ENCODE data around the gene SYTL2.
A peak's percentile ranks its signal among the peaks of the same experiment; 100 is the strongest.

Gene SYTL2

DNA sequence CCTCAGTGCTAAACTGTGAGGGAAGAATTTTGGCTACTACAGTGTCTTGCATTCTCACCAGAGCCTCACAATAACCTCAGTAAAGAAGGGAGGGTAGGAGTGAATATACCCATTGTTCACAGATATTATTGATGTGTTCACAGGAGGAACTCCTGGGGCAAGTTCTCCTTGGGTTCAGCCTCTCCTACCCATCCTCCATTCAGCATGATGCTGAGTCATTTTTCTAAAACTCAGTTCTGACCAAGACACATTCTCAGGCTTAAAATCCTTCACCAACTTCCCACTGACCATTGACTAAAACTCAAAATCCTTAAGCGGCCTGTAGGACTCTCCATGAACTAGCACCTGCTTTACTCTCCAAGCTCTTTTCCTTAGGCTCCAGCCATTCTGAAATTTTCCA lies 48.7 kb downstream of the SYTL2 start:
- no peak for DNase-seq (ENCODE audit: low read depth in 2 of 2)

DNA sequence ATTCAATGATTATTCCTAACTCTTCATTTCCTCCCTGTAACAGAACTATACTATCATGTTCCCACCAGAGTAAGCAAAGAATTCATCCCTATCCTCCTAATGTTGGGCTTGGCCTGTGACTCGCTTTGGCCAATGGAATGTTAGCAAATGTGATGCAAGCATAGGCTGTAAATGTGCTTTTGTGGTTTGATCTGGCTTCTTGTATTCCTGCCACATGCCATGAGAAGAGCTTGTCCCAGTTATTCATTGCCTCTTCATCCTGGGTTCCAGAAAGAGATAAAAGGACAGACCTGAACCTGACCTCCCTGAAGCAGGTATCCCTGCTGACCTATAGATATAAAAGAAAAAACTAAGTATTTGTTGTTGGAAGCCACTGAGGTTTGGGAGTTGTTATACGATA lies 51.0 kb downstream of the SYTL2 start:
- no peak for DNase-seq (ENCODE audit: low read depth in 2 of 2)

DNA sequence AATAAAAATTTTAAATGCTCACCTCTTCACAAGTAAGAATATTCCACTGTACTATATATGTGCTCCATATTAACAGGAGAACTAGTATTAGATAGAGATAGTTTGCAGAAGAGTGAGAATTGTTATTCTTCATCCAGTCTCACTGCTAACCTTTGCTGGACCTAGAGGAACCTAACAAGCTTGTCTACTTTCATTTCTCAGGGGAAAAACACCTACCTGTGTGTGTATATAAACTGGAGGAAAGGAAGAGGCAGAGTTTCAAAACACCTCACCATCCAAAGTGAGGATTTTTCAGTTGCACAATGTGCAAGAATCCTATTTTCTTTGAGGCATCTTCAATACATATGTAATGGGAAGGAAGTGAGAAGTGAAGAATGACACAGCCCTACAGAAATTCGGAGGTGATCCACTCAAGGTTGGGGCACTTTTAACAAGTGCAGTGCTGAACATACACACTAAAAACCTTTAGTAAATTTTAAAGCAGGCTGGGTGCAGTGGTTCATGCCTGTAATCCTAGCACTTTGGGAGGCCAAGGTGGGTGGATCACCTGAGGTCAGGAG lies 52.4 kb downstream of the SYTL2 start:
- DNase-seq (ENCODE audit: low read depth in 2 of 2), result no peak

DNA sequence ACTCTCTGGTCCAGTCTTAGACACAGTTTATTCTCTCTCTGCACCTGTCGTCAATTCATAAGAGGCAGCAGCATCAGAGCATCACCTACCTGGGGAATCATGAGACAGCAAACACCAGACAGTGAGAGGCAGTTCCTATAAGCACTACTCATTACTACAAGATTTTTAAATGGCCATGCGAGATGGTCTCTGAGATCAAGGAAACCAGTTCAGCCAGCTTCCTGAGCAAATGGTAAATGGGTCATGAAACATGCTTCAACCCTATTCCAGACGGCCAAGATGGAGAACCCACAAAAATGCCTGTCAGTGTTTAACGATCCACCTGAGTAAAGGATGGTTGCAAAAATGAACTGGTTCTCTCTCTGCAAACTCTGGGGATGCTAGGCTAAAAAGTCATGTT lies 52.9 kb downstream of the SYTL2 start:
- no peak for DNase-seq (ENCODE audit: low read depth in 2 of 2)

DNA sequence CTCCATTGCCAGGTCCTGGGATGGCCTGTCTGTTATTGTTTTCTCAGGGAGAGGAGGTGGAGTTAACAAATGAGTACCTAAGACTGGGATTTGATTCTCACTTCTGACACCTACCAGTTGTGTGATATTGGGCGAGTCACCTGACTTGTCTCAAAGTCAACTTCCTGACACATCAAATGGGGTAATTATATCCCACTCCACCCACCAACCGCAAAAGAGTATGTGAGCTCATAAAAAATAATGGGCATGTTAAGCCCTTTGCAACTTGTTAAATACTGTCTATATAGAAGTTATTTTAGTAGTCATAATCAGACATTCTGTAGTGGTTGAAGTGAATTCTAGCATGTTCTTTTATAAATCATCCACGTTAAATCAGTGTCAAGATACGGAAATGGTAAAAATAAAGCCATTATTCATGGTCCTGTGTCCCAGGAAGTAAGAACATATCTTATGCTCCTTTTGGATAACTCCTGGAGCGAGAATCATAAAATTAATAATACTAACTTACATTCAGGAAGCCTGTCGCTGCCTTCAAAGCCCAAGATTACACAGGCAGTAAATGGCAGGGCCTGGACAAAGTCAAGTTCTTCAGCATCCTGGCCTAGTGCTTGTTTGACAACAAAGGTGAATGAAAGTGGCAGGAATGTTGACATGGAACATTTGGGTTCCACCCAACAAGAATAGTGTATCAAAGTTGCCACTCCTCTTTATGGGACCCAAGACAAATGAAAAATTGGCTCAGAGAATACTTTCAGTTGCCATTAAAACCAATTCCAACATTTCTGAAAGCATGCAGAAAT lies 54.3 kb downstream of the SYTL2 start:
- DNase-seq (ENCODE audit: low read depth in 2 of 2), result peak in 1 of 2 donors; percentile 24

DNA sequence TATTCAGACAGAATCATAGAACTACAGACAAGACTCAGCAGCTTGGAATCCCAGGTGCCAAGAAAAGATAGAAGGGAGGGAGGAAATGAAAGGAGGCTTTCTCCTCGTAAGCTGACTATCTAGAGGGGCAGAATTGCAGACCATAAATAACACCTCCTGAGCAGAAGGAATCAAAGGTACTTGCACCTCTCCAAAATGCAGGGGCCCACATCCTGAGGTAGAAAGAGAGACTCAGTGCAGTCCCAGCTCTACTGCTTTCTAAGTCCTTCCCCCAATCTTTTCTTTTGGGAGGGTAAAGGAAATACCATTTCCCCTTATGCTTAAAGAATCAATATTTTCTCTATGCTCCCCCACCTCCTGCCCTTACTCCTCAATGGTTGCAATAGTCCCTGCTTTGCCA lies 55.2 kb downstream of the SYTL2 start:
- DNase-seq (ENCODE audit: low read depth in 2 of 2), result no peak

DNA sequence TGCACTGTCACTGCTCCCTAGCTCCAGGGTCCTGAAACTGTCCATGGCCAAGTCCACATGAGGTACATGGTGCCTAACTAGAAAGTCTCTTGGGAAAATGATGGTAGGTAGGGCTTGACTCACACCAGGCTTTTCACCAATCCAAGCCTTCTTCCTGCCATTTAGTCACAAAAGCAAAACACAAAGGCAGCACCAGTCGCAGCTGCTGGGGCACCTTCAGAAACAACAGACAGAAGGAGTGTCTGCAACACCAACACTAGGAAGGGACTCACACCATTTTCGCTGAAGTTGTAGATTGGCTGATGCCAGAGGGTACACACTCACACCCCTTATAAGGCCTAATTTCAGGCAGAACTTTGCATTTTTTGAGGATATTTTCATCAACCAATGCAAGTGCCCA lies 55.7 kb downstream of the SYTL2 start:
- DNase-seq (ENCODE audit: low read depth in 2 of 2), result no peak

DNA sequence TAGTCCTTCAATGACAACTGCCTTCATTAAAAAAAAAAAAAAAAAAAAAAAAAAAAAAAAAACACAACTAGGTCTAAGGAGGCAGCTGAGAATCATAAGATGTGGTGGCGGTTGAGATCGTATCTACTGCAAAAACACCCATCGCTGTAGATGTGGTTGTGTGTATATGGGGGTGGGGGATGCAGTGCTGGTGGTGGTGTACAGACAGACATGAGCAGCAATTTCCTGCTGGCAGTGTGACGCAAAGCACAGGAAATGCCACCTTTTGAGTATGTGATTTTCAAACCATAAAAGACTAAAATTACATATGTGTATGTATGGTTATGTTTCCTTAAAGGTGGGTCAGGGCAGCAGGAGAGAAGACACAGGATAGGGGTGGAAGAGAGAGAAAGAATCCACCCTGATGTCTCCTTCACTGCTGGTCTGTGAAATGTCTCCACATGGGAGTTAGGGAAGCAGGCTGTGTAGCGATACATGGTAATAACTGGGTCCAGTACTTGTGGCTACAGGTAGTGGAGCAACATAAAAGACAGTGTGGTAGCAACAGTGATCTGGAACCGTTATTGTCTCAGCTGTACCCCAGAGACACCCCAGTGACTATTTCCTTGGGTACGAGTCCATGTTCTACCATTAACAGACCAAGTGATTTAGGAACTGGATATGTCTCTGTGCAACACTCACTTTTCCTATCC lies 57.9 kb downstream of the SYTL2 start:
- peak; percentile 66 to 67 for DNase-seq (ENCODE audit: low read depth in 2 of 2)

DNA sequence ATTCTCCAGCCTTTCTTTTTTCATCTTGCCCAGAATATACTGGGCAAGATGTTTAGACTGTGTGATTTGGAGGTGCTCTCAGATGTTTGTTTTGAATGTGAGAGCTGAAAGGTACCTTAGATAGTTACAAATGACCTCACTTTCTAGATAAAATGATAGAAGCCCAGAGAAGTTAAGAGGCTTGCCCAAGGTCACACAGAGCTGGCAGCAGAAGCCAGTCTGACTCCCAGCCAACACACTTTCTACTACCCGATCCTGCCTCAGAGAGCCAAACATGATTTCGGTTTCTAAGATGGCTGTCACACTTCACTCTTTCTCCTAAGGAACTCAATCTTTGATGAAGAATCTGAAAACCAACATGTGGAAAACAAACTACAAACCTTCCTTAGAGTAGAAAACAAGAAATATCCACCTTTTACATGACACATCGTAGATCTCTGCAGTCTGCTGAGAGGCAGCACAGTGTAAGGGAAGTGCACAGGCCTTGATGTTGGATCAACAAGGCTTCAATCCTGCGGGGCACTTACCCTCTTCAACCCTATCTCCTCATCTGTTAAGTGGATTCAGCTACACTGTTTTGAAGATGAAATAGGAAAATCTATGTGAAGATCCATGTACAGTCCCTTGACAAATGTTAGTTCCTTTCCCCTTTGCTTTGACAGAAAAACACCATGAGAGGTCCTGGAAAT lies 58.6 kb downstream of the SYTL2 start:
- no peak for DNase-seq (ENCODE audit: low read depth in 2 of 2)

DNA sequence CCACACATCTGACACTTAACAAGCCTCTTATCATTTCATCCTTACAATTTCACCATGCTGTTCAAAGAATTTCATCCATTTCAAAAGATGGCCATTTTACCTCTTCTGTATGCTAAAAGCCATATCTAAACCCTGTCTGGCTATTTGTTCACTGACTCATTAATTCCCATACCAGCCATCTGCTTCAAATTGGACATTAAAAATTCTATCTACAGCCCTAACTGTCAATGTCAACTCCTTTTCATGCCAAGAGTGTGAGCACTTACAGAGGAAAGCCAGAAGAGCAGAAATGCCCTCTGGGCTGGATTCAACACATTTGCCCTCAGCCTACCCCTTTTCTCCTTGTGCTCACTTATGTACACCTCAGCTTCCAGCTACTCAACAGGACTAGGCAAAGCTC lies 59.2 kb downstream of the SYTL2 start:
- no peak for DNase-seq (ENCODE audit: low read depth in 2 of 2)

DNA sequence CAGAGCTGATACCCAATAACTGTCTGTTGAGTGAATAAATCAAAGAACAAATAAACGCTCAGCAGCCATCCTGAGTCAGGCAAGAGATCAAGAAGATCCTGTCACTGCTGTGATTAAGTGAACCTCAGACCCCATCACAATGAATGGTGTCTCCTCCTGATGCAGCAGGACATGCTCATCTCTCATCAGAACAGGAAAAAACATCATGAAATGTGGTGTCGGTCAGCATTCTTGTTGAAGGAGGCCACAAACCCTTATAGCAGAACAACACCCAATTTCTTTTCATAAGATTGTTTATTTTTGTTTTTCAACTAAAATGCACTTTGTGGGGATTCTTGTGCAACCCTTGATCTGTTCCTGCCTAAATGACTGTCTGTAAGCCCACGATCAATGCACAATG lies 60.3 kb downstream of the SYTL2 start:
- DNase-seq (ENCODE audit: low read depth in 2 of 2), result no peak

DNA sequence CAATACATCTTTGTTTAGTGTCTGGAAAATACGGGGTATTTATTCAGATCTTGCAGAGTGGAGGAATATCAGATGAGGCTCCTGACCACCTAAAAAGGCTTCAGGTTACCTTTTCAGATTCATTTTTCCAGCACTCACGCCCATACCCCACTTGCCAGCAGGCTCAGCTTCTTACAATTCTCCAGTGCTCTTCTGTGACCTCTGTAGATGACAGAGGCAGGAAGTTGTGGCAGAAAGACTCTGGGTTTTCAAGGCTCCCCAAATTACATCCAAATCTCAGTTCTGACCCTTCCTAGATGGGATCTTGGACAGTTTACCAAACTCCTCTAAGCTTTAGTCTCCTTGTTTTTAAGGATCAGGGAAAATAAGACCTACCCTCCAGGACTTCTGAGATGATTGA lies 61.1 kb downstream of the SYTL2 start:
- no peak for DNase-seq (ENCODE audit: low read depth in 2 of 2)

DNA sequence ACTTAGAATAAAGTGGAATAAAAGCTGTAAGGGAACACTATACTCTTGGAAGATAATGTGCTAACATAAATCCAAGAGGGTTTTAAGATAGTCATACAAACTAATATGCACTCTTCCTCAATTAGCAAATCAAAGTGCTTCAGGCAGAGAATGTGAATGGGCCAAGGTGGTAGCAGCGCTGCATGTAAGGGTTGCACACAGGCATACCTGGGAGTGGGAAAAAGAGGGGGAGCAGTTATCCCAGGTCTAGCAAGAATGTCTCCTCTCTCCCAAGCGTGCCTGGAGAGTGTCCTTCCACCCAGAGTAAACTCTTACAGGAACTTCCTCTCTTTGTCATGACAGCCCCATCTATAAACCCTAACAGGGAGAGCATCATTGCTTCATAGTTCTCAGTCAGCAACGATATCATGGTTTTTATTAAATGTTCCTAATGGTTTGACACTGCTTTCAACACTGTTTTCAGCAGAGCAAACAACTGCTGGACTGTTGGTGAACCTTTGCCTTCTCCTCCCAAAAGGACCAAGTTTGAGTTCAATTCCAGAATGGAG lies 61.6 kb downstream of the SYTL2 start:
- no peak for DNase-seq (ENCODE audit: low read depth in 2 of 2)

DNA sequence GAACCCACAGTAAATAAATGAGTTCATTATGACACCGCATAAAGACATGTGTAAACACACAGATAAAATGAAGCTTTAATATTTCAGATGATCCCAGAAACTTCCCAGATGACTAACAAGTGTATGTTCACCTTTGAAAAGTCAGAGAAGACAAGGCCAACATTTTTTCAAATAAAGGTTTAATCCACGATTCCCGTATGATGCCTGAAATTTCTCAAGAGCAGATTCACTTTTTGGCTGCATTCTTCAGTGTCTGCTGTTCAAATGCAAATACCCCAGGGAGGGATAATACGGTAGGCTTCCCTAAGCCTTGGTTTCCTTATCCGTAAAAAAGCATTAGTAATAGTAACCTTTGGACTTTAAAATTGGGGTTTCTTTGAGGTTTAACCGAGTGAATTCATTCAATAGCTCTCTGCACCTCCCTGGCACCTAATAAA lies 62.5 kb downstream of the SYTL2 start:
- no peak for DNase-seq (ENCODE audit: low read depth in 2 of 2)

DNA sequence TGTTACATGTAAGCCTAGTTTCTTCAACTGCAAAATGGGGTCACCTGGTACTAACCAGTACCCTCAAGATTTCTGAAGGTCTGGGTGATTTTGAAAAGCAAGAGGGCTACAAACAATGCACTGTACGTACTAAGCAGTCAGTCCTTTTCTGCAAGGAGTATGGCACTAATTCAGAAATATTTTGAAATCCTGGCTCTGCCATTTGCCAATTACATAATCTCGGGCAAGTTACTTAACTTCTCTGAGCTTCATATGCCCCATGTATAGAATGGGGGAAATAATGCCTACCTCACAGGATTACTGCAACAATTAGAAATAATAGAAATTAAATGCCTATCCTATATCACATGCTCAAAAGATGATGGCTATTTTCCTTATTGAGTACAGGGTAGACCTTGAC lies 64.3 kb downstream of the SYTL2 start:
- no peak for DNase-seq (ENCODE audit: low read depth in 2 of 2)

DNA sequence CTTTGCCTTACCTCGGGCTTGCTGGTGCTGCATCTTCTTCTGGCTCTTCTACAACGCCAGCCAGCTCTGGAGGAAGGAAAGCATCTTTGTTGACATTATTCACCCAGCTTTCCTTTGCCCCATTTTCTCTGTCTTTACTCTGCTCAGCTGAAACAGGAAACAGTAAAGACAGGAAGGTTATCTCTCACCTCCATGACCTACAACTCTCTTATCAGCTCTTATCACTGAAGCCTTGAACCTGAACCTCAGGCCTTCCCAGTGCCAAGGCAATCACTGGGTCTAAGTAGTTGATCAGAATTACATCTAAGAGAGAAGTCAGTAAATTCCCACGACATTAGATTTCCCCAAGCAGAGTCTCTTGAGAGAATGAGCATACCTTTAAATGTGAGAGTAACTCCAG lies 65.3 kb downstream of the SYTL2 start:
- no peak for DNase-seq (ENCODE audit: low read depth in 2 of 2)

DNA sequence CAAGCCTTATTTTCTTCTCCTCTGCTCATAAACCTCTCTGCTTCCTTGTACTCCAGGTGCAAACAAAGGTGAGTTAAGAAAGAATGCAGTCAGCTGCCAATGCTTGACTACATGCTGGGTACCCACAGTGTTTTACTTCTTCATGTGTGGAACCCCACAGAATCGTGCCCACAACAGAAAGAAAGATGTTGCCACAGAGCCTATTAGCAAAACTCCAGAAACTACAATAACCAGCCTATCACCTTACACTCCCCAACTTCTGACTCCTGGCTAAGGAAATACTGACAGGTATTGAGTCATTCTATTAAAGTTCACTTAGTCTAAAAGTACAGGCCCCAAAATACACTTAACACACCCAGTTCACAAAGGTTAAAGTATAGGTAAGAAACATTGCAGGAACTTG lies 68.1 kb downstream of the SYTL2 start:
- no peak for DNase-seq (ENCODE audit: low read depth in 2 of 2)

DNA sequence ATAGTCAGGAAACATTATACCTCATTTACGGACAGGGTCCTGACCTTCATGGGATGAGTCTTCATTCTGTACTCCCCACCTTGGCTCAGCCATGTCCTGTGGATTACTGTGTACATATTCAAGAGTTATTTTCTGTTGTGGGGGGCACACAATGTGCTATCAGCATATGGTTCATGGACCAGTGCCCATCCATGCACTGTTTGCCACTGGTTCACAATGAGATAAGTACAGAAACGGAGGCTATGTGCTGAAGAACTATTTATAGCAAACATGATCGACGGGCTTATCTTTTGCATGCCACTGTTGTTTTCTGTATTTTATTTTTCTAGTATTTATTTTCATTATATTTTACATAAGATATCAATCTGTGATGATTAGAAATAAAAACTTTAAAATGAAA lies 68.6 kb downstream of the SYTL2 start:
- no peak for DNase-seq (ENCODE audit: low read depth in 2 of 2)

DNA sequence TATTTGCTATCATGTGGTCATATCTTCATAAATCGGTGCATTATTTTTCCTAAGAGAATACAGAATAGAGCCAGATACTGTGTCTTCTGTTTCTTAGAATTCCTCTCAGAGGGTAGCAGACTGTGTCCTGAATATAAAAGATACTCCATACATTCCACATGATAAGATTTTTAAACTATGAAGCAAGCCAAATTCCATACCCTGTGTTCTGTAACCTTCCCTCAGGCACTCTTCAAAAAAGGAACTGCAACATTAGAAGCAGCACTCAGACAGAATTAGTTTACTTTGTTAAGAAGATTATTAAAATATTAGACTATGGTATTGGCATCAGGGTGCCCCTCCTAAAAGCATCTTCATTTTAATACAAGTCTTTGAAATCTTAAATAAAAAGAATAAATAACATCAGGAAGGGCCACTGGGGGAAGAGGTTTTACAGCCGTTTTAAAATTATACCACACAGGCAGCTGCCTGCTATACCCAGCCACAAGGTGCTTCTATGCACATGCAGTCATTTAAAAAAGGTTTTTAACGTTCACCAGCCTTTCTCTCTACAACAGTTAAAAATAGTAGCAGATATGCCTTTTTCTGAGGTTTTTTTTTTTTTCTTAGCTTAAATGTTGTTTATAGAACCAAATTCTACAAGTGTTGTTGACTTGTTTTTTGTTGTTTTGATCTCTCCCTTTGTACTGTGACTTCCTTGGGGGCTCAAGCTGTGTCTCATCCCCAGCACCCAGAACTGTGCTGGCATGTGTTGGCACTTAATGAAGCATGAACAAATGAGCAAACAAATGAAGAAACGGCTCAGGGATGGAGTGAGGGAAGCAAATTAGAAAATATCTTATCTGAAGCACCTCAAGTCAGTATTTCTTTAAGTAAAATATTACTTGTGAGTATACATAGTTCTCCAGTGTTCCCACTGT lies 70.2 kb downstream of the SYTL2 start:
- DNase-seq (ENCODE audit: low read depth in 2 of 2), result no peak

DNA sequence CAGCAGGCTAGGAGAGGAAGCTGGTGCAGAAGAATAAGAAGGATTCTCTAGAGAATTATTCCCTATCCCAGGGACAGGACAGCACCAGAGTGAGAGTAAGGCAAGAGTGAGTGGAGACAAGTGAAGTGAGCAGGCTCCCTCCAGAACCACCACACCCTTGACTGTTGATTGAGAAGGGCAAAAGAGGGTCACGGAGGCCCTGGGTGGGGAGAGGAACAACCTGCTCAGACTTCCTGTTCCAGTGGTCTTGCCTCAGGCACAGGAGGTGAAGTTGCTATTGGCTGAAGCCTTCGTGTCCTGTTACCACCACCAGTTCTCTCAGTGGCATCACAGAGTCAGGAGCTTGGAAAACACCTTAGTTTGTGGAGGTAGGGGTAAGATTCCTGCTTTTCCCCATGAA lies 73.2 kb downstream of the SYTL2 start:
- DNase-seq (ENCODE audit: low read depth in 2 of 2), result no peak

DNA sequence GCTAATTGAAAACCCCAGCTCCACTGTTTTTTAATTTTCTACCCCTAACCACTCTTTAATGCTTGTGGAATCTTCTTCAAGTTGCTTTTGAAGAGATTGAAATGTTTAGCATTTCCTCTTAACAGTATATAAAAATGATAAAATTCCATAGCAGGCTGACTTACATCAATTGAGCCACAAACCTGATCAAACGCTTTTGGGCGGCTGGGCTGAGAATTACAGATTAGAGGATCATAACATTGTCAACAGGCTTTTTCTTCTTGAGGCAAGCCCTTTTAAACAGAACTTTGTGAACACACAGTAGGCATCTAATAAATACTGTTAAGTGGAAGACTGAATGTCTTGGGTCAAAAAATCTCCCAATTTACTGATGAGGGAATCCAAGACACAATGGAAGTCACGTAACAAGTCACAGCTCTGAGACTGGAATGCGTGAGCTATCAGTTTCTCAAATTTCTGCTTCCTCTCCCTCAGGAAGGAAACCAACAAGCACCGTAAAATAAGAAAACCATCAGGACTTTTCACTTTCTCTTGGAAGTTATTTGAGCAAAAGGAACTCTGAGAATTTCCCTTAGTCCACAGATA lies 75.0 kb downstream of the SYTL2 start:
- no peak for DNase-seq (ENCODE audit: low read depth in 2 of 2)

Measured in stimulated activated CD8-positive, alpha-beta memory T cell treated with anti-CD3 and anti-CD28 coated beads, Interleukin-7, amount 100 ng/mL, for 1 hour (primary cell).